Measurements from ENCODE around the gene CES3. TPM values are rescaled to one million over a fixed set of nuclear protein-coding genes. Genes with fewer than 3 reads are reported as not detected.
"Not testable (repeated sequence)": the region's sequence is repeated elsewhere in the genome, so short reads cannot be mapped to it uniquely, and the experiment has no call there.

The CES3 gene
- total RNA-seq, 2 donors from 2014 or later: 0.16 to 0.89 TPM

DNA sequence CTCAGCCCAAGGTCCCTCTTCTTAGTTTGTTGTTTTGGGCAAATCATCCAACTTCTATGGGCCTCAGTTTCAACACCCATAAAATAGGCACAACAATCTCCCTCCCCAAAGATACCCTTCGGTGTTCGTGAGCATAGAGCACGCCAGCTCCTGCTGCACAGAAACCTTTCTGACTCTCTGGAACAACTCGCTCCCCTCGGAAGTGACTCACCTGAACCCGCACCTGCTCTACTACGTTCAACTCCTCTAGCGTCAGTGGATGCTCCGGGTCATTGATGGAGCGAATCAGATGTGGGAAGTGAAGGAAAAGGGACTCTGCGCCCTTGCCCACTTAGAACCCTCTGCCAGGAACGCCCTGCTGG, 27.3 kb upstream of the CES3 start:
- H3K27me3 ChIP-seq: no peaks in the 10 kb centered on the region
- TF ChIP-seq, protein P1, sequence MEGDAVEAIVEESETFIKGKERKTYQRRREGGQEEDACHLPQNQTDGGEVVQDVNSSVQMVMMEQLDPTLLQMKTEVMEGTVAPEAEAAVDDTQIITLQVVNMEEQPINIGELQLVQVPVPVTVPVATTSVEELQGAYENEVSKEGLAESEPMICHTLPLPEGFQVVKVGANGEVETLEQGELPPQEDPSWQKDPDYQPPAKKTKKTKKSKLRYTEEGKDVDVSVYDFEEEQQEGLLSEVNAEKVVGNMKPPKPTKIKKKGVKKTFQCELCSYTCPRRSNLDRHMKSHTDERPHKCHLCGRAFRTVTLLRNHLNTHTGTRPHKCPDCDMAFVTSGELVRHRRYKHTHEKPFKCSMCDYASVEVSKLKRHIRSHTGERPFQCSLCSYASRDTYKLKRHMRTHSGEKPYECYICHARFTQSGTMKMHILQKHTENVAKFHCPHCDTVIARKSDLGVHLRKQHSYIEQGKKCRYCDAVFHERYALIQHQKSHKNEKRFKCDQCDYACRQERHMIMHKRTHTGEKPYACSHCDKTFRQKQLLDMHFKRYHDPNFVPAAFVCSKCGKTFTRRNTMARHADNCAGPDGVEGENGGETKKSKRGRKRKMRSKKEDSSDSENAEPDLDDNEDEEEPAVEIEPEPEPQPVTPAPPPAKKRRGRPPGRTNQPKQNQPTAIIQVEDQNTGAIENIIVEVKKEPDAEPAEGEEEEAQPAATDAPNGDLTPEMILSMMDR (IDR thresholded peaks at IDR 0.05): no peak
- H3K36me3 ChIP-seq: peaks cover 6% of the 10 kb centered on the region
- peaks cover 0 to 52% of the 10 kb centered on the region in 2 donors for H3K4me1 ChIP-seq
- peak overlapping the region; percentile 89 to 94 for H3K4me3 ChIP-seq
- no peak for DNase-seq (ENCODE audit: low spot score)
- peak overlapping the region; percentile 92 to 97 for H3K27ac ChIP-seq
- H3K9me3 ChIP-seq: no peaks in the 10 kb centered on the region

DNA sequence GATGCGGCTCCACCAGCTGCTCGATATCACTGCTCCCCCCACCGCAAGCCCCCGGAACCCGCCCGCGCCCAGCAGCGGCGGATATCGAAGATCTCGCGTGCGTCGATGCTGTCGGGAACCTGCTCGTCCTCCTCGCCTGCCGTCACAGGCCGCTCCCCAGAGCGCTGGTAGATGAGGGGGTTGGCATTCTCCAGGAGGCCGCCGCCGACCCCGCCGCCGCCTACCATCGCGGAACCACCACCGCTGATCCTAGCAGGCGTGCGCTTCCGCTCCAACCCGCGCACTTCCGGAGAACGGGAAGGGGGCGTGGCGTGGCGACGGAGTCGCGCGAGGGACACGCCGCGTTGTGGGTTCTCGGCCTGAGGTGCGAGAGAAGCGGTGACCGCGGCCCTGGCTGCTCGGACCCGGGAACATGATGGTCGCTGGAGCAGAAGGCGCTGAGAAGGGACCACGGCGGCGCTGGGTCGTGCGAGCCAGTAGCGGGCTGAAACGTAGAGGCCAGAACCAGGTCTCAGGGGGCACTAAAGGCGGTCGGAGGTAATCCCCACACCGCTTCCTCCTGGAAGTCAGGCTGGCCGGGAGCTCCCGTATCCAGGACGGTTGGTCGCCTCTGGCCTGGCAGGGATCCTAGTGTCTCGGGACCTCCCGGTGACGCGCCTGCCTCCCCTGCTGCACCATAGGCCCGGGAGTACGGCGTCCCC, 26.8 kb upstream of the CES3 start, which contains the start of gene CIAO2B:
TSS of gene CIAO2B (minus strand) at position 265 of the 701 bp plus-strand sequence. CDS start at position 227, 38 bp downstream.
- Histone ChIP-seq H3K4me1 (peaks cover 0 to 50% of the 10 kb centered on the region in 2 donors), H3K36me3 (peaks cover 11% of the 10 kb centered on the region)

DNA sequence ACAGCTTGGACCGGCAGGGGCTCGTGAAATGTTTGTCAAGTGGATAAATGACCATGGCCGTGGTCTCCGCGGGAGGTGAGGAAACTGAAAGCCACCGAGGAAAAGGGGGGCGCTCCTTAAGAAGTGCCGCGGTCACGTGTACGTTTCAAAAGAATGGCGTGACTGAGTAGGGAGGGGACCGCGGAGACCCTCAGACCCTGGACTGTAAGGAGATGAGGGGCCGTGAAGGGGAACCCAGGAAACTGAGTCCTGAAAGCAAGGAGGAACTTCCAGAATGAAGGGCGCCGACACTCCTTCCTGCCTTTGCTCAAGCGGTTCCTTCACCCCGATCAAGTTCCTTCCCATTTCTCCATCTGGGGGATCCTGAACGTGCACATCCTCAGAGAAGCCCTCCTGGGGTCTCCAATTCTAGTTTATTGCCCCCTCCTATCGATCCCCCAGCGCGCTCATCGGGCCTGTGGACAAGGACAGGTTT, 26.2 kb upstream of the CES3 start:
- H3K9me3 ChIP-seq; DNase-seq (ENCODE audit: low spot score); H3K27me3 ChIP-seq: not testable (repeated sequence)
- Histone ChIP-seq H3K36me3 (peaks cover 17% of the 10 kb centered on the region), H3K27ac (peak overlapping the region; percentile 92 to 97), H3K4me3 (peak overlapping the region; percentile 89 to 94), H3K4me1 (peaks cover 0 to 50% of the 10 kb centered on the region in 2 donors)

More for the DNA sequence above, 26.8 kb upstream of the CES3 start, which contains the start of gene CIAO2B:
- TF ChIP-seq, protein P1 (IDR thresholded peaks at IDR 0.05): no peak
- DNase-seq (ENCODE audit: low spot score): peak; percentile 92
- Histone ChIP-seq H3K9me3 (no peaks in the 10 kb centered on the region), H3K27ac (peak within 1 kb of the TSS; percentile 92 to 97), H3K4me3 (peak within 1 kb of the TSS; percentile 89 to 94), H3K27me3 (no peaks in the 10 kb centered on the region)

DNA sequence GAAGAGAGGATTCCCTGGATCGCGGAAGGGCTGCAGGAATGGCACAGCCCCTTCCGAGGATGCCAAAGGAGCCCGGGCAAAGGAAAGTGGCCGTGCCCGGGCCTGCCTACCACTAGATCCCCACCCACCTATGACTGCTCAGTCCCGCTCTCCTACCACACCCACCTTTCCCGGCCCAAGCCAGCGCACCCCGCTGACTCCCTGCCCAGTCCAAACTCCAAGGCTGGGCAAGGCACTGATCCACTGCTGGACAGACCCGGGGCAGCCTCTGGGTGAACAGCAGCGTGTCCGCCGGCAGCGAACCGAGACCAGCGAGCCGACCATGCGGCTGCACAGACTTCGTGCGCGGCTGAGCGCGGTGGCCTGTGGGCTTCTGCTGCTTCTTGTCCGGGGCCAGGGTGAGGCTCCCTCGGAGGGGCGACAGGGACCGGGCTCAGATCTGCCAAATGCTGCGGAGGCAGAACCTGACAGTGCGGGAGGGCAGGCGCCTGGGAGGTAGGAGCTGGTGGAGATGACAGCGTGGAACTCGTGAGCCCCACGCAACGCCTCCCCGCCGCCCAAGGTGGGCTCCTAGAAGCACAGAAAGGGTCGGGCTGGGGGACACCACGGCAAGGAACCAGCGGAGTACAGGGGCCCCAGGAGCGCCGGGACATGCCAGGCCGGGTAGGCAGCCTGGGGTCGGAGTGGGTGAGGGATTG, 25.6 kb upstream of the CES3 start, which contains the start of gene CES2:
TSS of gene CES2 (plus strand) at position 203 of the 698 bp plus-strand sequence. CDS start at position 323, 120 bp downstream.
- H3K36me3 ChIP-seq: peaks cover 23% of the 10 kb centered on the region
- H3K9me3 ChIP-seq: no peaks in the 10 kb centered on the region
- peak within 1 kb of the TSS; percentile 92 to 97 for H3K27ac ChIP-seq
- TF ChIP-seq, protein P1 (IDR thresholded peaks at IDR 0.05): no peak
- no peak for DNase-seq (ENCODE audit: low spot score)
- H3K4me1 ChIP-seq: peaks cover 0 to 44% of the 10 kb centered on the region in 2 donors
- H3K4me3 ChIP-seq: peak within 1 kb of the TSS; percentile 89 to 94
- no peaks in the 10 kb centered on the region for H3K27me3 ChIP-seq

DNA sequence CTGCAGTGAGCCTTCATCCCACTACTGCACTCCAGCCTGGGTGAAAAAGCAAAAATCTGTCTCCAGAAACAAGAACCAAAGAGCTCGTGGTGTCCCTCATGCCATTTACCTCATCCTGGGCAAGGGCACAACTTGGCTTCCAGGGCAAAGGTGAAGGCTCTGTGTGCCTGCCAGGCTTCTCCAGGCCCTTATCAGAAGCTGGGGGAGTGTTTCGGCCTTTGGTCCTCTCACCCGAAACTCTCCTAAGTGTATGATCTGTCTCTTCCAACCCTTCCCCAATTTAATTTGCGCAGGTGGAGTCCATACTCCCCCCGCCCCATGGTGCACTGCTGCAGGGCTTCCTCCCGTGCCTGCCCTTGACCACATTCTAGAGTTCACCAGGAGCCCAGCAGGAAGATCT, 24.6 kb upstream of the CES3 start:
- no peak for DNase-seq (ENCODE audit: low spot score)
- Histone ChIP-seq H3K27ac (peak overlapping the region; percentile 92 to 97), H3K9me3 (no peaks in the 10 kb centered on the region), H3K36me3 (peaks cover 33% of the 10 kb centered on the region), H3K4me1 (peaks cover 0 to 40% of the 10 kb centered on the region in 2 donors), H3K27me3 (no peaks in the 10 kb centered on the region), H3K4me3 (peak overlapping the region; percentile 89 to 94)
- TF ChIP-seq, protein P1 (IDR thresholded peaks at IDR 0.05): no peak
